Mucosa of rectum (tissue), 2 donors: ENCODE data around the gene PIK3CD.
"Not testable (repeated sequence)": the region's sequence is repeated elsewhere in the genome, so short reads cannot be mapped to it uniquely, and the experiment has no call there.

Experiments
- H3K27ac ChIP-seq, 2 donors: one replicate each; pipeline ENCODE4 v1.7.0; 2013; ENCODE audit warnings: inconsistent platforms in 2 of 2, low read depth in 2 of 2, low read length in 2 of 2
- H3K27me3 ChIP-seq, 2 donors: one replicate each; pipeline ENCODE4 v1.7.0; 2013; ENCODE audit warnings: low read length in 2 of 2; ENCODE audit not compliant: control insufficient read depth in 2 of 2, insufficient read depth in 2 of 2
- H3K36me3 ChIP-seq, 2 donors: one replicate each; pipeline ENCODE4 v1.7.0; 2013; ENCODE audit warnings: low read length in 2 of 2; ENCODE audit not compliant: control insufficient read depth in 2 of 2, insufficient read depth in 2 of 2
- H3K4me1 ChIP-seq, 2 donors: one replicate each; pipeline ENCODE4 v1.7.0; 2013; ENCODE audit warnings: low read length in 2 of 2, mild to moderate bottlenecking in 1 of 2; ENCODE audit not compliant: control insufficient read depth in 2 of 2, insufficient read depth in 2 of 2
- H3K4me3 ChIP-seq, 2 donors: one replicate each; pipeline ENCODE4 v1.7.0; 2013; ENCODE audit warnings: low read length in 2 of 2
- H3K9ac ChIP-seq, 2 donors: one replicate each; pipeline ENCODE4 v1.7.0; 2013; ENCODE audit warnings: low read length in 2 of 2, low read depth in 1 of 2, mild to moderate bottlenecking in 1 of 2
- H3K9me3 ChIP-seq, 2 donors: one replicate each; pipeline ENCODE4 v1.7.0; 2013; ENCODE audit warnings: low read length in 2 of 2; ENCODE audit not compliant: control insufficient read depth in 2 of 2
- donor health status: healthy.
- donor health status: Normal muscosa, but diverticular disease.

The PIK3CD gene

DNA sequence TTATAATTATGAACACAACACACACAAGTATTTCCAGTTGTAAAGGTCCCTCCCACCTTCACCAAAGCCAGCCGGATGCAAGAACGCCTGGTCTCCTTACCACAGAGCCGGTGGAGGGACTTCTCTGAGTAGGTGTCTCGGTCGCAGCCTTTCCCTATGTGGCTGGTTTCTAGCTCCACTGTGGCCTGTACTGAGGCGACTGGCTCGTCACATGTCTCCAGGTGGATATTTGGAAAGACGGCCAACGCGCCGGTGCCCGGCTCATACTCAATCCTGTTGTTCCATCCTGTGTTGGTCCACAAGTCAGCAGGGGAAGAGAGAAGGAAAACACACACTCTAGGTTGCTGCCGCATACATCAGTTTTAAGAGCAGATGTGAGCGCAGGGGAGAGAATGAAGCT, 97.8 kb downstream of the PIK3CD start:
- peaks cover 40 to 57% of the 10 kb centered on the region in 2 donors for H3K36me3 ChIP-seq
- H3K9me3 ChIP-seq = no peaks in the 10 kb centered on the region
- H3K27me3 ChIP-seq = no peaks in the 10 kb centered on the region
- no peak overlapping the region for H3K9ac ChIP-seq
- no peak overlapping the region for H3K27ac ChIP-seq
- no peaks in the 10 kb centered on the region for H3K4me1 ChIP-seq
- H3K4me3 ChIP-seq = no peak overlapping the region

DNA sequence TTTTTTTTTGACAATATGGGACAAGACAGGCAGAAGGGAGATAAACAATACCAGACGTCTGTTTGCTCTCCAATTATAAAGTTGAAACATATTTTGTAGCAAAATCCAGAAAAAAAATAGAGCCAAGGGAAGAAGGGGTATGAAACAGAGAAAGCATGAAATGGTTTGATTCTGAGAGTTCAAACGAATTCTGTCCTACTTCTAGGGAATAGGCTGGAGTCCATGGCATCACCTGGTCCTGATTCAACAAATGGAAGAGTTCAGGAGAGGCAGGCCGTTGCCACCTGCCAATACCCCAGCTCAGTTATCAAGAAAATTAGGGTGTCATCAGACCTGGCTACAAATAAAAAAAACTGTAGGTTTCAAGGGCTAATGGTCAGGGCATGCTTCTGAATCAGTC, 100.4 kb downstream of the PIK3CD start:
- Histone ChIP-seq H3K4me3 (no peak overlapping the region), H3K9ac (no peak overlapping the region), H3K27ac (no peak overlapping the region), H3K4me1 (no peaks in the 10 kb centered on the region), H3K9me3 (no peaks in the 10 kb centered on the region), H3K27me3 (no peaks in the 10 kb centered on the region), H3K36me3 (peaks cover 37 to 50% of the 10 kb centered on the region in 2 donors)

DNA sequence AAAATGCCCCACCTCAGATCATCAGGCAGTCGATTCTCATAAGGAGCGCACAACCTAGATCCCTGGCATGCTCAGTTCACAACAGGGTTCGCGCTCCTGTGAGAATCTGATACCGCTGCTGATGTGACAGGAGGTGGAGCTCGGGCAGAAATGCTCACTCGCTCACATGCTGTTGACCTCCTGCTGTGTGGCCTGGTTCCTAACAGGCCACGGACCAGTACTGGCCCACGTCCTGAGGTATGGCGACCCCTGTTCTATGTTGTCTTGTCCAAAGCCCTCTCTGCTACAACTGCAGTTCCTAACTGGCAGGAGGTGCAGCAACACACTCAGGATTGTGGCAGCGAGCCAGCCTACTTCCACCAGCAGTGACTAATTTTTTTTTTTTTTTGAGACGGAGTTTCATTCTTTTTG, 101.6 kb downstream of the PIK3CD start:
- H3K4me1 ChIP-seq = no peaks in the 10 kb centered on the region
- no peak overlapping the region for H3K4me3 ChIP-seq
- peaks cover 37 to 48% of the 10 kb centered on the region in 2 donors for H3K36me3 ChIP-seq
- H3K27ac ChIP-seq = no peak overlapping the region
- H3K9me3 ChIP-seq = no peaks in the 10 kb centered on the region
- no peaks in the 10 kb centered on the region for H3K27me3 ChIP-seq
- no peak overlapping the region for H3K9ac ChIP-seq

DNA sequence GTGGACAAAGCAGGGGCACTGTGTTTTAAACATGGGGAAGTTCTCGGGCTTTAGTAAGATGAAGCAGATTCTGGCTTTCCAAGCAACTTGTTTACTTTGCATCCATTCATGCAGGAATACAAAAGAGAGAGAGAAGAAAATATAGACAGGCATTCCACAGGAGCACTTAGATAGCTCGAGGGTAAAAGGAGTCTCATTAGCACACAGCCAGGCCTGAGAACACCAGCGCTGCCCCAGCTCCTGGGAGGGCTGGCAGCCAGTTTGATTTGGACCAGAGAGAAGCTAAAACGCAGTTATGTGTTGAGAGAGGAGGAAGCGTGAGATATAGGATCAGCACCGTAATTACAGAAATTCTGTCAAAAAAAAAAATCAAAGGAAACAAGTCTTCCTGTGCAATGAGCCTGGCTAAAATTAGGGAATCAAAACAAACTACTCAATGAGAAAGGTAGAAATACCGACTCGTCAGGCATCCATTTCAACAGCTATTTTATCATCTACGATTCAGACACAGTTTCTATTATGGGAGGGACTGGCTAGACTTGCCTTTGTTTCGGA, 104.0 kb downstream of the PIK3CD start:
- Histone ChIP-seq H3K36me3 (peaks cover 21 to 32% of the 10 kb centered on the region in 2 donors), H3K9me3 (no peaks in the 10 kb centered on the region), H3K27ac (no peak overlapping the region), H3K4me3 (no peak overlapping the region), H3K4me1 (no peaks in the 10 kb centered on the region), H3K9ac (no peak overlapping the region), H3K27me3 (no peaks in the 10 kb centered on the region)

DNA sequence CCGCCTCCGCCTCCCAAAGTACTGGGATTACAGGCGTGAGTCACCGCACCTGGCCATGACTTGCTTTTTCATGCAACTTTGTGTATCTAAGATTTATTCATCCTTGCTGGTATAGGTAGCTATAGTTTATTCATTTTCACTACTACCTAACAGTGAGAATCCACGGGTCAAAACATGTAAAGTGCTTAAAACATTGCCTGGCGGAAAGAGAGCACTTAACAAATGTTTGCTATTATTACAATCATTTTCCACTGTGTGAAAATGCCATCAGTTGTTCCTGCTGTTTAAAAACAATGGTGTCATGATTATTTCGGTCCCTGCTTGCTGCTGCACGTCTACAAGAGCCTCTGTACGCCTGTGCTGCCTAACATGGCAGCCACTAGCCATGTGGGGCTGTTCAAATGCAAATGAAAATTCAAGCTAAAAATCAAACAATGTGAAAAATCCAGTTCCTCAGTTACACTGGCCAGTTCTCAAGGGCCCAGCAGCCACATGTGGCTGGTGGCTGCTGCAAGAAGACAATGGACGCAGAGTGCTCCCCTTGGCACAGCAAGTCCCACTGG, 107.1 kb downstream of the PIK3CD start:
- Histone ChIP-seq H3K9ac (no peak overlapping the region), H3K36me3 (peaks cover 14 to 15% of the 10 kb centered on the region in 2 donors), H3K9me3 (no peaks in the 10 kb centered on the region), H3K4me3 (no peak overlapping the region), H3K27me3 (no peaks in the 10 kb centered on the region), H3K4me1 (no peaks in the 10 kb centered on the region), H3K27ac (no peak overlapping the region)

DNA sequence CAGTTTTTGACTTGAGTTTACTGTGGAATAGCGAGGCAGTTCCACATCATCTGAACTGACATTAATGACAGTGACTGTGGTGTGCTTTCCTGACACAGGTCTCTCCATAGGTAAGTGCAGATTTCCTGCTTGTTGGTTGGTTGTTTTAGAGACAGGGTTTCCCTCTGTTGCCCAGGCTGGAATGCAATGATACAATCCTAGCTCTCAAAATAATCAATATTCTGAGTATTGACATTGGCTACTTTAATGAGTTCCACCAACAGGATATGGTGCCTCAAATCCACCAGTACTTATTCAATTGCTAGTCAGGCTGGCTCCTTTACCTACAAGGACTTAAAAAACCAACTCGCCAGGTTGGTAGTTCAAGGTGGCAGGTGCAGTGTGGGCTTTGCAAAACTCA, 108.4 kb downstream of the PIK3CD start:
- Histone ChIP-seq H3K36me3 (peaks cover 7 to 8% of the 10 kb centered on the region in 2 donors), H3K4me3 (no peak overlapping the region), H3K27ac (no peak overlapping the region), H3K9me3 (no peaks in the 10 kb centered on the region), H3K27me3 (no peaks in the 10 kb centered on the region), H3K9ac (no peak overlapping the region), H3K4me1 (no peaks in the 10 kb centered on the region)

DNA sequence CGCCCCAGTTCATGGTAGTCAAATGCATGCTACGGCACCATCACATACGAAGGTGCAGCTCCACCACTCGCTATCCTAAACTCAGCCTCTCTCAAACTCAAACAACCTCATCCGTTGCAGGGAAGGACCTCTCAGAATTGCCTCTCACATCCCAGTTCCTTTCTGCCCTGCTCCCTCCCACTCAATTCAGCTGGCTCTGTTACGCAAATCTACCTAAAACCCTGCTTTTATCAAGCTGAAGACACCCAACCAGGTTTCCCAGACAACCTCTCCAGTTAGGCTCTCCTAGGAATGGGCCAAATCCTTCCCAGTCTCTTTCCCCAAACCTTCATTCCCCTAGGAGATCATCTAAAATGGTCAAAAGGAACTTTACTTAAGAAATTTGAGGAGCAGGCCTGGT, 109.3 kb downstream of the PIK3CD start:
- H3K4me1 ChIP-seq = no peaks in the 10 kb centered on the region
- no peak overlapping the region for H3K9ac ChIP-seq
- no peak overlapping the region for H3K4me3 ChIP-seq
- H3K27ac ChIP-seq = no peak overlapping the region
- H3K9me3 ChIP-seq = no peaks in the 10 kb centered on the region
- no peaks in the 10 kb centered on the region for H3K27me3 ChIP-seq
- peaks cover 3 to 4% of the 10 kb centered on the region in 2 donors for H3K36me3 ChIP-seq

DNA sequence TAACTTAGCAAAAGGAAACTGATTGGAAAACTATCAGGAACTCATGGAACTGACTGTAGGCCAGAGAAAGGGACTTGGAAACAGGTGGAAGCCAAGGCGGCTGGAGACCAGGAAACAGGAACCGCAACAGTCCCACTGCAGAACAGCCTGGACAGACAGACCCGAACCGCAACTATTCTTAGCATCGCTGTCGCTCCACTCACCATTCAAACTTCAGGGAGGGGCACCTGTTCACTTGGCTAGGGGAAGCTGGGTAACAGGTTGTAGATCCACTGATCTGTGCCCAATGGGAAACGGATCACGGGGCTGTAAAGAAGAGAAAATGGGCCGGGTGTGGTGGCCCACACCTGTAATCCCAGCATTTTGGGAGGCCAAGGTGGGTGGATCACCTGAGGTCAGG, 110.3 kb downstream of the PIK3CD start:
- Histone ChIP-seq H3K27ac (no peak overlapping the region), H3K4me1 (no peaks in the 10 kb centered on the region)

DNA sequence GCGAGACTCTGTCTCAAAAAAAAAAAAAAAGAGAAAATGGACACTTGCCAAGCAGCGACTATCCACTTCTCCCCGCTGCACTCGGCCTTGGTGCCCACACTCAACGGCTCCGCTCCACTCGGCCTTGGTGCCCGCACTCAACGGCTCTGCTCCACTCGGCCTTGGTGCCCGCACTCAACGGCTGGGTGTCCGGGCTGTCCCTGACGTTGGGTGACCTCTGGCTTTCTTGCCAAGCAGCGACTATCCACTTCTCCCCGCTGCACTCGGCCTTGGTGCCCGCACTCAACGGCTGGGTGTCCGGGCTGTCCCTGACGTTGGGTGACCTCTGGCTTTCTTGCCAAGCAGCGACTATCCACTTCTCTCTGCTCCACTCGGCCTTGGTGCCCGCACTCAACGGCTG, 110.9 kb downstream of the PIK3CD start:
- not testable (repeated sequence) for H3K27me3 ChIP-seq, H3K36me3 ChIP-seq, H3K9ac ChIP-seq, H3K9me3 ChIP-seq, H3K27ac ChIP-seq, H3K4me1 ChIP-seq, H3K4me3 ChIP-seq

More for the DNA sequence above, 110.3 kb downstream of the PIK3CD start:
- Histone ChIP-seq H3K27me3 (no peaks in the 10 kb centered on the region), H3K4me3 (no peak overlapping the region), H3K9ac (no peak overlapping the region), H3K36me3 (peaks cover 3 to 4% of the 10 kb centered on the region in 2 donors), H3K9me3 (no peaks in the 10 kb centered on the region)

DNA sequence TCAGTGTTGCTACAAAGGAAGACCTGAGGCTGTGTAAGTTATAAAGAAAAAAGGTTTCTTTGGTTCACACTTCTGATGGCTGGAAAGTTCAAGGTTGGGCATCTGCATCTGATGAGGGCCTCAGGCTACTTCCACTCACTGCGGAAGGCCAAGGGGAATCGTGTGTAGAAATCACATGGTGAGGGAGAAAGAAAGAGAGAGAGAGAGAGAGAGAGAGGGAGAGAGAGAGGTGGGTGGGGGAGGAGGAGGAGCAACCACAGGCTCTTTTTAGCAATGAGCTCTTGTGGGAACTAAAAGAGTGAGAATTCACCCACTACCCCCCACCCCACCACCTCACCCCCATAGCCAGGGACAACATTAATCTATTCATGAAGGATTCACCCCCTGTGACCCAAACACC, 112.4 kb downstream of the PIK3CD start:
- Histone ChIP-seq H3K4me3 (no peak overlapping the region), H3K4me1 (peaks cover 0 to under 1% of the 10 kb centered on the region in 2 donors), H3K27ac (no peak overlapping the region), H3K9ac (no peak overlapping the region), H3K36me3 (peaks cover 3 to 4% of the 10 kb centered on the region in 2 donors), H3K9me3 (no peaks in the 10 kb centered on the region), H3K27me3 (no peaks in the 10 kb centered on the region)
